ENCODE measurements around the gene MARCHF10.

DNA sequence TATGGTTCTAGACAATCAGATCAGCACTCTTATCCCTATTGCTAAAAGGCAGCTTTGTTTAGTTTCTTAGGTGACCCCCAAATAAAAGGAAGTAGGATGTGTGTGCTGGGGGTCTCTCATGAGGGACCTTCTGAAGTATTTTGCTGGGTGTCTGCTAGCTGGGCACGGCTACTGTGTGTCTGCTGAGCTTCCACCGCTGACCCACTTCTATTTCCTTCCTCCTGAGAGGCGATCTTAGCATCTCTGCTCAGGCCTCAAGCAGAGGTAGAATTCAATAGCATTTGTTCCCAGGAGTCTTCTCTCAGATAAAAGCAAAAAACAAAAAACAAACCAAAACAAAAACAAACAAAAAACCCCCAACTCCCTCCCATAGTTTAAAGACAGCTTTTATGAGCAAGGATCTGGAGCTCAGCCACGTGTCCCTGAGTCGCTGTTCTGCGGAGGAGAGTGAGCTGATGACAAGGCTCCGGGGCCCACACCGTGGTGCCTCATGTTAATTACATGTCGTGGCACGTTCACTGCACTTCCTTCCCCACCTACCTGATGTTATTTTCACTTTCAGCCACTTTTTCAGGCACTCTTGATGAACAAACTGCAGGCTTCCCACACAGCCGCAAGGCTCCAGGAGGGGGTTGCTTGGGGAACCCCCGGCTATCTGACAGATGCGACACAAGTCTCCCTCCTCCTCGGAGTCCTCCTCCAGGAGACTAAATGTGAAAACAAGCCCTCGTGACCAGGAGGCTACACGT is 83.5 kb downstream of the MARCHF10 start:
- TF ChIP-seq EZH2phosphoT487 (IDR thresholded peaks at IDR 0.05; ENCODE audit: insufficient read depth, low read depth) (no peak), EZH2 (IDR thresholded peaks at IDR 0.05; ENCODE audit: insufficient read depth, poor library complexity, severe bottlenecking) (no peak)
